Sigmoid colon (tissue), 4 donors: ENCODE data around the gene MILR1.

Source experiments
- CTCF ChIP-seq, 4 experiments: fragments of 450-650 bp in 3 of 4; fragments of 200-600 bp in 1 of 4; IDR thresholded peaks; one replicate each; pipeline ENCODE4 v1.5.1; 2016 to 2019; ENCODE audit warnings: antibody characterized with exemption in 4 of 4, mild to moderate bottlenecking in 3 of 4, moderate library complexity in 2 of 4
- POLR2A ChIP-seq, 2 donors: fragments of 450-650 bp; IDR thresholded peaks; one replicate each; pipeline ENCODE4 v1.6.1; 2016; ENCODE audit warnings: antibody characterized with exemption in 2 of 2, mild to moderate bottlenecking in 2 of 2, moderate library complexity in 2 of 2
- POLR2AphosphoS5 ChIP-seq, 4 donors: sonication (generic); formaldehyde crosslinking; IDR thresholded peaks; one replicate each; pipeline ENCODE4 v1.6.1; 2017; ENCODE audit warnings: antibody characterized with exemption in 4 of 4

GRCh38 chr17:64502021-64502420 is 53.1 kb downstream of the MILR1 start:
- TF ChIP-seq CTCF (IDR thresholded peaks at IDR 0.05) = no peak
- no peak for TF ChIP-seq POLR2A (IDR thresholded peaks at IDR 0.05)
- TF ChIP-seq POLR2AphosphoS5 (IDR thresholded peaks at IDR 0.05) = no peak
